BJ (cell line): Measurements from ENCODE around the gene EPRS1. TPM values are rescaled to one million over a fixed set of nuclear protein-coding genes. Genes with fewer than 3 reads are reported as not detected.

Experiments used
- CTCF ChIA-PET: fragments of 350-600 bp; formaldehyde crosslinking; extraction: SDS; loops from one replicate; lab custom pipeline; 2021; ENCODE audit warnings: antibody characterized with exemption, inconsistent platforms; lab: Yijun Ruan, JAX
- POLR2A ChIA-PET: fragments of 300-600 bp; sonication (Branson Sonifier 250); formaldehyde crosslinking; extraction: SDS; loops from one replicate; lab custom pipeline; 2021; ENCODE audit warnings: antibody characterized with exemption; lab: Charles Lee
- DNase-seq: peaks from one replicate; pipeline ENCODE4 v3.0.0-alpha.2; 2011; ENCODE audit warnings: low read depth
- H3K27me3 ChIP-seq: 2 replicates; pipeline ENCODE4 v1.6.0; 2011; ENCODE audit warnings: low read length; ENCODE audit not compliant: control insufficient read depth, insufficient read depth
- H3K36me3 ChIP-seq: 2 replicates; pipeline ENCODE4 v1.5.1; 2011; ENCODE audit warnings: low read length; ENCODE audit not compliant: control insufficient read depth, insufficient read depth
- H3K4me3 ChIP-seq: 2 replicates; pipeline ENCODE4 v1.5.1; 2011; ENCODE audit warnings: low read depth, mild to moderate bottlenecking, control low read depth, low read length
- CTCF ChIP-seq: IDR thresholded peaks from 2 replicates; pipeline ENCODE4 v1.5.1; 2011; ENCODE audit warnings: low read depth, mild to moderate bottlenecking, control low read depth, inconsistent platforms, low read length, moderate library complexity; ENCODE audit not compliant: insufficient read depth
- polyA plus RNA-seq: library from polyadenylated mRNA; depleted of rRNA; stranded (reverse); fragments of >200 nt; gene quantifications from 2 replicates; pipeline ENCODE4 v1.2.3, GENCODE V29; 2011

EPRS1 gene
- polyA plus RNA-seq, 1 experiment: 88.7 TPM

DNA sequence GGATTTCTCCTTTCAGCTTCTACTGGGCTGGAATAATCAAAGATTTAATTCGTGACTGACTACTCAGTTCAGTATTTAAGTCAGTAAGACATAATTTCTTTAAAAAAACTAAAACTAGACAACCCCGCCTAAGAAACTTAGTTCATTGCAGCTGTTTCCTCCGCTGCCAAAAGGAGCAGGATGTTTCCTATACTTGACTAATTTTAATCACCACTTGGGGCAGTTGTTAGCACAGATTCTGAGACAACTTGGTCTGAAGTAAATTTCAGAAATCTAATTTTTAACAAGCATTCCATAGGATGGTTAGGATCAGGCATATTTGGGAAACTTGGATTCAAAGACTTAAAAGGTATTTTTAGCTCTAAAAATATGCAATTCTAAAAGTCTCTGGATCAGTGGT lies 34.0 kb downstream of the EPRS1 start:
- no peak overlapping the region for H3K4me3 ChIP-seq
- POLR2A ChIA-PET: no interaction called here
- CTCF ChIA-PET: interaction anchor here (0.5 to 2.4 kb wide), 10 partner anchors 9 to 777 kb away, joined by 3 to 9 read pairs (median 4); partner anchors contain the start of gene BPNT1
- H3K36me3 ChIP-seq: peaks cover 5% of the 10 kb centered on the region
- DNase-seq: no peak
- peak; percentile 14; the same call in 1 of the 2 replicates for TF ChIP-seq CTCF
- H3K27me3 ChIP-seq: no peaks in the 10 kb centered on the region

DNA sequence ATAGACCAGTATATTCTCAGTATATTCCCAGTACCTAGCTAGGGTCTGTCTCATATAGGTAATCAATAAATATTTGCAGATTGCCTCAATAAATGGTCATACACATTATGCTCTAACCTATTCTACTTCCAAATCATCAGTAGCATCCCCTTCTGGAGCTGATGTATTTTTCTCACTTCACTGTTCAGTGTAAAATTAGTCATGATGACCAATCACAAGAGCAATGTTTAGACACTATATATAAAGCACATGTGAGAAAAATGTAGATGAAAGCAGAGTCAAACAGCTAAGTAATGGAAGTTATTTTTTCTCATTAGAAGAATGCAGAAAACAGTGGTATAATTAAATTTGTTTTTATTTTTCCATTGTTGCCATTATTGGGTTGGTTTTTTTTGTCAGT lies 34.7 kb downstream of the EPRS1 start:
- no peak for TF ChIP-seq CTCF
- no peaks in the 10 kb centered on the region for H3K27me3 ChIP-seq
- ChIA-PET CTCF (interaction anchor here (0.5 to 2.4 kb wide), 4 partner anchors 11 to 777 kb away, joined by 3 to 9 read pairs (median 6); no protein-coding TSS in a partner anchor), POLR2A (no interaction called here)
- DNase-seq: no peak
- H3K36me3 ChIP-seq: peaks cover 5% of the 10 kb centered on the region
- no peak overlapping the region for H3K4me3 ChIP-seq

GRCh38 chr1:220007438-220007837 lies 38.9 kb downstream of the EPRS1 start:
- Histone ChIP-seq H3K27me3 (no peaks in the 10 kb centered on the region), H3K4me3 (no peak overlapping the region), H3K36me3 (peaks cover 8% of the 10 kb centered on the region)
- DNase-seq: no peak
- TF ChIP-seq CTCF: no peak
- POLR2A ChIA-PET: no interaction called here
- CTCF ChIA-PET: interaction anchor here (0.6 to 1.3 kb wide), 2 partner anchors 14 to 25 kb away, joined by 3 to 4 read pairs; no protein-coding TSS in a partner anchor

- POLR2A ChIA-PET: no interaction called here
- CTCF ChIA-PET: no interaction called here
- TF ChIP-seq CTCF: no peak
- no peak overlapping the region for H3K4me3 ChIP-seq
- DNase-seq: no peak
- H3K36me3 ChIP-seq: peaks cover 8% of the 10 kb centered on the region
- H3K27me3 ChIP-seq: no peaks in the 10 kb centered on the region
Measured at GRCh38 chr1:220005489-220005888, 40.8 kb downstream of the EPRS1 start.

DNA sequence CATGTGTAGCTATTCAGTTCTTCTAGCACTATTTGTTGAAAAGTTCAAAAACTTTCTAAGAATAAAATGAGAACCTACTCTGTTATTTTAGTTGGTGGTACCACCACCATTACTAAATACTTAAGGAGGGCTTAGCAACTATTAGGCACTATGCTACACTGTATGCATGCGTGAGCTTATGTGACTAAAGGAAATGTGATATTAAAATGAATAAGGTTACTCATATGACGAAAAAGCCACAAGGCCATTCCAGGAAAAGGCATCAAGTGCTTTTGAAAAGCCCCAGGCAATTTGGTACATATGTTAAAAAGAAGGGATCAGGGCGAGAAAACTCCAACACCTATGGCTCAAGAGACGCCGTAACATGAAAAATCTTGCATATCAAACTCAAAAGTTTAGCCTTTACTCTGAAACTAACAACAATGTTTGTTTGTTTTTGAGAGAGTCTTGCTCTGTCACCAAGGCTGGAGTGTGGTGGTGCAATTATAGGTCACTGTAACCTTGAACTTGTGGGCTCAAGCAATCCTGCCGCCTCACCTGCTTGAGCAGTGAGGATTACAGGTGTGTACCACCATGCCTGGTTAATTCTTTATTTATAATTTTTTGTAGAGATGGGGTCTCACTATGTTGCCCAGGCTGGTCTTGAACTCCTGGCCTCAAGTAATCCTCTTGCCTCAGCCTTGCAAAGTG lies 42.5 kb downstream of the EPRS1 start:
- DNase-seq: no peak
- Histone ChIP-seq H3K36me3 (peaks cover 5% of the 10 kb centered on the region), H3K27me3 (no peaks in the 10 kb centered on the region), H3K4me3 (no peak overlapping the region)
- no peak for TF ChIP-seq CTCF
- POLR2A ChIA-PET: no interaction called here
- CTCF ChIA-PET: interaction anchor here (0.7 to 1.2 kb wide), 2 partner anchors 9 to 12 kb away, joined by 3 read pairs; no protein-coding TSS in a partner anchor
